OCI-LY1 (cell line): Measurements from ENCODE around the gene BRI3BP.
A peak's percentile ranks its signal among the peaks of the same experiment; 100 is the strongest.

Experiments used
- H2AFZ ChIP-seq: fragments of 200-600 bp; sonication (generic), shearing (Covaris generic); 2 replicates; pipeline ENCODE4 v1.6.0; 2014; ENCODE audit warnings: antibody characterized with exemption, mild to moderate bottlenecking, low read length
- H3F3A ChIP-seq: fragments of 200-600 bp; sonication (generic), shearing (Covaris generic); 2 replicates; pipeline ENCODE4 v1.6.0; 2014; ENCODE audit warnings: mild to moderate bottlenecking, antibody characterized with exemption, low read length, moderate library complexity; ENCODE audit not compliant: insufficient read depth
- H3K27ac ChIP-seq: fragments of 200-600 bp; sonication (generic); 2 replicates; pipeline ENCODE4 v1.5.1; 2014; ENCODE audit warnings: low read length, mixed run types, mild to moderate bottlenecking, low read depth; ENCODE audit not compliant: poor library complexity, severe bottlenecking
- H3K27me3 ChIP-seq: fragments of 200-600 bp; sonication (generic); 2 replicates; pipeline ENCODE4 v1.6.0; 2014; ENCODE audit warnings: antibody characterized with exemption, mild to moderate bottlenecking, low read length, moderate library complexity; ENCODE audit not compliant: insufficient read depth
- H3K36me3 ChIP-seq: fragments of 200-600 bp; sonication (generic); 2 replicates; pipeline ENCODE4 v1.6.1; 2014; ENCODE audit warnings: mild to moderate bottlenecking, antibody characterized with exemption, low read length, moderate library complexity, mixed read lengths; ENCODE audit not compliant: insufficient read depth
- H3K4me1 ChIP-seq: fragments of 200-600 bp; sonication (generic); 2 replicates; pipeline ENCODE4 v1.5.1; 2014; ENCODE audit warnings: mild to moderate bottlenecking, low read length, moderate library complexity; ENCODE audit not compliant: insufficient read depth, severe bottlenecking
- H3K4me2 ChIP-seq: fragments of 200-600 bp; sonication (generic), shearing (Covaris generic); 2 replicates; pipeline ENCODE4 v1.6.1; 2014; ENCODE audit warnings: low read length
- H3K4me3 ChIP-seq: fragments of 200-600 bp; sonication (generic); 2 replicates; pipeline ENCODE4 v1.5.1; 2014; ENCODE audit warnings: low read length, low read depth, mild to moderate bottlenecking, mixed read lengths; ENCODE audit not compliant: poor library complexity, severe bottlenecking
- H3K79me2 ChIP-seq: fragments of 200-600 bp; shearing (Covaris generic); 2 replicates; pipeline ENCODE4 v1.6.1; 2016; ENCODE audit warnings: mixed run types, low read length, mixed read lengths; ENCODE audit not compliant: insufficient read depth
- H3K9ac ChIP-seq: fragments of 200-600 bp; sonication (generic), shearing (Covaris generic); 2 replicates; pipeline ENCODE4 v1.6.1; 2014; ENCODE audit warnings: mild to moderate bottlenecking, low read length, mixed read lengths
- H3K9me2 ChIP-seq: fragments of 200-600 bp; sonication (generic), shearing (Covaris generic); 2 replicates; pipeline ENCODE4 v1.6.1; 2014; ENCODE audit warnings: low read depth, mild to moderate bottlenecking, low read length, mixed read lengths
- H3K9me3 ChIP-seq: fragments of 200-600 bp; shearing (Covaris generic); 2 replicates; pipeline ENCODE4 v1.6.1; 2014; ENCODE audit warnings: low read length, mixed read lengths
- H4K20me1 ChIP-seq: fragments of 200-600 bp; sonication (generic), shearing (Covaris generic); 2 replicates; pipeline ENCODE4 v1.6.0; 2016; ENCODE audit warnings: mild to moderate bottlenecking, low read length; ENCODE audit not compliant: insufficient read depth
- EZH2 ChIP-seq: fragments of 200-600 bp; sonication (generic), shearing (Covaris generic); IDR thresholded peaks from 2 replicates; pipeline ENCODE4 v1.8.0; 2017; ENCODE audit warnings: borderline replicate concordance, mixed run types, mild to moderate bottlenecking, antibody characterized with exemption, low read length, moderate library complexity, mixed read lengths
- TF ChIP-seq, protein P1 (sequence below): fragments of 200-600 bp; sonication (generic), shearing (Covaris generic); IDR thresholded peaks from 2 replicates; pipeline ENCODE4 v1.5.1; 2017; ENCODE audit warnings: mild to moderate bottlenecking, antibody characterized with exemption, low read length, moderate library complexity, mixed read lengths

The BRI3BP gene

DNA sequence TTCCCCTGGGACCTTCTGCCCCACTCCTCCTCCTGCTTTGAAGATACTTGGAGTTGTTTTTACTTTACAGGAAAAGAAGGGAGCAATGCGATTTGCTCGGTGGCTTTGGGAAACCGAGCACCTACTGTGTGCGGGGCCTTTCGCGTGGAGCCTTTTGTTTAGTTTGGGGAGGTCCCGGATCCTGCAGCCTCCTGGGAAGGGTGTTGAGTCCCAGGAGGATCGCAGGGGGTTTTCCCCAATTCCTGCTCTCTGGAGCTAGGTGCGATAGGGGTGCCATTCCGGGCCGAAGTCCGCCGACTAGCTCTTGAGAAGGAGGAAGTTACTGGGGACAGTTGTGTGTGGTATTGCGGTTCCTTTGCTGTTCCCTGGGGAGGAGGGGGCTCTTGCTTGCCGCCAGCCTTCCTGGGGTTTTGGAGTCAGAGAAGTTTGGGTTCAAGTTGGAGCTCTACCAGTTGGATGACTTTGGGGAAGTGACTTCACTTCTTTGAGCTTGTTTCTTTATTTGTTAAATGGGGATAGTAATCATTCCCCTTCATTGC lies 1.1 kb downstream of the BRI3BP start:
- peaks cover 33% of the 10 kb centered on the region for H3K4me1 ChIP-seq
- no peaks in the 10 kb centered on the region for H4K20me1 ChIP-seq
- no peaks in the 10 kb centered on the region for H3K27me3 ChIP-seq
- H2AFZ ChIP-seq: no peak overlapping the region
- H3K9me2 ChIP-seq: no peaks in the 10 kb centered on the region
- peak overlapping the region; percentile 75 for H3K4me3 ChIP-seq
- peak overlapping the region; percentile 91 for H3K27ac ChIP-seq
- H3K9me3 ChIP-seq: no peaks in the 10 kb centered on the region
- TF ChIP-seq, protein P1, sequence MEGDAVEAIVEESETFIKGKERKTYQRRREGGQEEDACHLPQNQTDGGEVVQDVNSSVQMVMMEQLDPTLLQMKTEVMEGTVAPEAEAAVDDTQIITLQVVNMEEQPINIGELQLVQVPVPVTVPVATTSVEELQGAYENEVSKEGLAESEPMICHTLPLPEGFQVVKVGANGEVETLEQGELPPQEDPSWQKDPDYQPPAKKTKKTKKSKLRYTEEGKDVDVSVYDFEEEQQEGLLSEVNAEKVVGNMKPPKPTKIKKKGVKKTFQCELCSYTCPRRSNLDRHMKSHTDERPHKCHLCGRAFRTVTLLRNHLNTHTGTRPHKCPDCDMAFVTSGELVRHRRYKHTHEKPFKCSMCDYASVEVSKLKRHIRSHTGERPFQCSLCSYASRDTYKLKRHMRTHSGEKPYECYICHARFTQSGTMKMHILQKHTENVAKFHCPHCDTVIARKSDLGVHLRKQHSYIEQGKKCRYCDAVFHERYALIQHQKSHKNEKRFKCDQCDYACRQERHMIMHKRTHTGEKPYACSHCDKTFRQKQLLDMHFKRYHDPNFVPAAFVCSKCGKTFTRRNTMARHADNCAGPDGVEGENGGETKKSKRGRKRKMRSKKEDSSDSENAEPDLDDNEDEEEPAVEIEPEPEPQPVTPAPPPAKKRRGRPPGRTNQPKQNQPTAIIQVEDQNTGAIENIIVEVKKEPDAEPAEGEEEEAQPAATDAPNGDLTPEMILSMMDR: no peak
- no peak for TF ChIP-seq EZH2
- peak overlapping the region; percentile 70 for H3K4me2 ChIP-seq
- H3K79me2 ChIP-seq: peaks cover 52% of the 10 kb centered on the region
- peak overlapping the region; percentile 84 for H3K9ac ChIP-seq
- H3F3A ChIP-seq: peaks cover 7% of the 10 kb centered on the region; the same call in 1 of the 2 replicates
- peaks cover 20% of the 10 kb centered on the region; the same call in 1 of the 2 replicates for H3K36me3 ChIP-seq

DNA sequence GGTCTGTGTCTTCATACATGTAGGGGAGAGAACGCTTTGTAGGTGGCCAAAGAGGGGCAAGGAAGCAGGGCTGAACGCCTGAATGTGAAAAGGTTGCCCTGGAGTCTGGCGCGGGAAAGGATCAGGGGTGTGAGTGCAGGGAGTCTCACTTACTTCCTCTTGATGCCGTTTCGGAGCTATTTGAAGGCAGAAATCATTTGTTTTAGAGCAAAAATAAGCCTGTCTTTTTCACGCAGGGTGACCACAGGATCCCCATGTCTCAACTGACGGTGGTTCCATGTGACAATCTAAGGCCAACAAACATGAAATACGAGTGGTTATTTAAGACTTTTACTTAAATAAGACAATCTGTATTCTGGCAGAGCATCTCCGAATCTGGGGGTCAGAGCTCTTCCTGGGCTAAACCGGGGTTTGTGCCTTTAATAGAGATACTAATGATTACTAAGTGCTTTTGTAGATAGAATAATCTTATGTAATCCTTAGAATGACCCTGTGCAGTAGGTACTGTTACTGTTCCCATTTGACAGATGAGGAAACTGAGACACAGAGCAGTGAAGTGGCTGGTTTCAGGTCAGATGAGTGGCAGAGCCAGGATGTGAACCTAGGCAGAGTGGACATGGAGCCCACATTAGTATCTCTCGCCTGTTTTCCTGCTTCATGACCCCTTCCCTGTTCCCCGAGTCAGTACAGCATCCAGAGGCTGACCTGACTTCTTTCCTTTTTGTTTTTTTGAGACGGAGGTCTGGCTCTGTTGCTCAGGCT lies 1.9 kb downstream of the BRI3BP start:
- Histone ChIP-seq H2AFZ (no peak overlapping the region), H3K9me3 (no peaks in the 10 kb centered on the region), H3K4me2 (peak overlapping the region; percentile 70), H3K4me1 (peaks cover 39% of the 10 kb centered on the region), H4K20me1 (no peaks in the 10 kb centered on the region), H3F3A (peaks cover 7% of the 10 kb centered on the region; the same call in 1 of the 2 replicates), H3K27ac (peak overlapping the region; percentile 91), H3K9ac (peak overlapping the region; percentile 84), H3K27me3 (no peaks in the 10 kb centered on the region), H3K79me2 (peaks cover 61% of the 10 kb centered on the region), H3K9me2 (no peaks in the 10 kb centered on the region), H3K4me3 (peak overlapping the region; percentile 75), H3K36me3 (peaks cover 20% of the 10 kb centered on the region; the same call in 1 of the 2 replicates)
- no peak for TF ChIP-seq EZH2
- TF ChIP-seq, protein P1: no peak

DNA sequence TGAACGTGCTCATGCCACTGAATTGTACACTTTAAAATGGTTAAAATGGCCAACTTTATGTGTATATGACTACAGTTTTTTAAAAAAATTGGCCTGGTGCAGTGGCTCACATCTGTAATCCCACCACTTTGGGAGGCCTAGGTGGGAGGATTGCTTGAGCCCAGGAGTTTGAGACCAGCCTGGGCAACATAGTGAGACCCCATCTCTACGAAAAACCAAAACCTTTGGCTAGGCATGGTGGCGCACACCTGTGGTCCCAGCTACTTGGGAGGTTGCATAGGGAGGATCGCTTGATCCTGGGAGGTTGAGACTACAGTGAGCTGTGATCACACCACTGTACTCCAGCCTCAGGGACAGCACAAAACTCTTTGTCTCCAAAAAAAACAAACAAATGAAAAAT lies 5.3 kb downstream of the BRI3BP start:
- H3F3A ChIP-seq: no peaks in the 10 kb centered on the region
- H3K4me3 ChIP-seq: no peak overlapping the region
- no peak overlapping the region for H3K4me2 ChIP-seq
- H3K36me3 ChIP-seq: peaks cover 46% of the 10 kb centered on the region
- peaks cover 33% of the 10 kb centered on the region for H3K4me1 ChIP-seq
- no peaks in the 10 kb centered on the region for H3K9me2 ChIP-seq
- no peaks in the 10 kb centered on the region for H4K20me1 ChIP-seq
- TF ChIP-seq EZH2: no peak
- H3K9ac ChIP-seq: no peak overlapping the region
- no peaks in the 10 kb centered on the region for H3K9me3 ChIP-seq
- H3K27ac ChIP-seq: no peak overlapping the region
- no peak overlapping the region for H2AFZ ChIP-seq
- H3K27me3 ChIP-seq: no peaks in the 10 kb centered on the region
- peaks cover 93% of the 10 kb centered on the region for H3K79me2 ChIP-seq

DNA sequence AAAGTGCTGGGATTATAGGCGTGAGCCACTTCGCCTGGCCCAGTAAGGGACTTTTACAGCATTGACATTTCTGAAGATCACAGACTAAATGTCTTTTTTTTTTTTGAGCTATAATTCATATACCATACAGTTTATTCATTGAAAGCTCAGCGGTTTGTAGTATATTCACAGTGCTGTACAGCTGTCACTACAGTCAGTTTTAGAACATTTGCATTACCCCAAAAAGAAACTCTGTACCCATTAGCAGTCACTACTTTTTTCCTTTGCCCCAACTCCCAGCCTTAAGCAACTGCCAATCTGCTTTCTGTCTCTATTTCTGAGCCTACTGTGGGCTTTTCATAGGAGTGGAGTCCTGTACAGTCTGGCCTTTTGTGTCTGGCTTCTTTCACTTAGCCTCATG lies 8.2 kb downstream of the BRI3BP start:
- no peak overlapping the region for H3K4me2 ChIP-seq
- no peak overlapping the region for H3K27ac ChIP-seq
- peaks cover 68% of the 10 kb centered on the region for H3K36me3 ChIP-seq
- H3K27me3 ChIP-seq: no peaks in the 10 kb centered on the region
- H4K20me1 ChIP-seq: no peaks in the 10 kb centered on the region
- no peaks in the 10 kb centered on the region for H3K9me3 ChIP-seq
- H3K9me2 ChIP-seq: no peaks in the 10 kb centered on the region
- H2AFZ ChIP-seq: no peak overlapping the region
- H3F3A ChIP-seq: no peaks in the 10 kb centered on the region
- H3K4me1 ChIP-seq: peaks cover 29% of the 10 kb centered on the region
- no peak overlapping the region for H3K9ac ChIP-seq
- no peak overlapping the region for H3K4me3 ChIP-seq
- no peak for TF ChIP-seq EZH2
- TF ChIP-seq, protein P1: no peak
- H3K79me2 ChIP-seq: peaks cover 97% of the 10 kb centered on the region
